HepG2 (cell line): ENCODE data around the gene PSEN1. TPM values are rescaled to one million over a fixed set of nuclear protein-coding genes. Genes with fewer than 3 reads are reported as not detected.

Experiments
- CEBPG ChIP-seq: IDR thresholded peaks from 2 replicates; pipeline ENCODE4 v1.6.1; 2016
- ETV6 ChIP-seq: sonication (generic); formaldehyde crosslinking; conservative IDR thresholded peaks from 2 replicates; pipeline ENCODE4 v1.4.0; 2020; ENCODE audit warnings: missing genetic modification reagents
- HMG20B ChIP-seq: conservative IDR thresholded peaks from 2 replicates; pipeline ENCODE4 v1.6.1; 2016; ENCODE audit warnings: missing genetic modification reagents, missing compliant biosample characterization
- MAZ ChIP-seq, 2 experiments: sonication (generic) in 1 of 2; formaldehyde crosslinking in 1 of 2; IDR thresholded peaks; 2 replicates each; pipeline versions ENCODE4 v1.5.0 to v1.6.1; 2012 to 2020; ENCODE audit warnings: low read depth in 2 of 2, mild to moderate bottlenecking in 2 of 2, borderline replicate concordance in 1 of 2, improper control_type of control experiment in 1 of 2, low read length in 1 of 2, missing genetic modification reagents in 1 of 2, moderate library complexity in 1 of 2
- NCOA5 ChIP-seq: sonication (generic); formaldehyde crosslinking; IDR thresholded peaks from 2 replicates; pipeline ENCODE4 v1.4.0; 2020; ENCODE audit warnings: missing genetic modification reagents
- NFATC3 ChIP-seq: sonication (generic); formaldehyde crosslinking; IDR thresholded peaks from 2 replicates; pipeline ENCODE4 v1.5.1; 2020; ENCODE audit warnings: mild to moderate bottlenecking, missing genetic modification reagents
- NFIC ChIP-seq: IDR thresholded peaks from 2 replicates; pipeline ENCODE4 v1.6.1; 2012; ENCODE audit warnings: mild to moderate bottlenecking, low read length, inconsistent platforms
- ZNF138 ChIP-seq: sonication (generic); formaldehyde crosslinking; IDR thresholded peaks from 2 replicates; pipeline ENCODE4 v1.5.0; 2020; ENCODE audit warnings: mild to moderate bottlenecking, low read depth, missing genetic modification reagents
- ZNF225 ChIP-seq: sonication (generic); formaldehyde crosslinking; IDR thresholded peaks from 2 replicates; pipeline ENCODE4 v1.4.0; 2020; ENCODE audit warnings: mild to moderate bottlenecking, missing genetic modification reagents
- polyA plus RNA-seq, 8 experiments: library from polyadenylated mRNA; depleted of rRNA in 3 of 8; stranded (reverse) in 7 of 8; unstranded in 1 of 8; fragments of >200 nt; fragmentation: Illumina TruSeq in 4 of 8; extraction: Trizol in 4 of 8; gene quantifications; 2 replicates each; pipeline versions ENCODE4 v1.2.1 to v1.2.3, GENCODE V29; 2011 to 2016; ENCODE audit warnings: low read depth in 4 of 8, missing spikeins in 1 of 8, mixed read lengths in 1 of 8; ENCODE audit not compliant: insufficient read depth in 1 of 8
- total RNA-seq, 5 experiments: library from RNA; depleted of rRNA; stranded (reverse); fragments of >200 nt; fragmentation: Illumina TruSeq; extraction: Trizol; gene quantifications; 2 replicates each; pipeline ENCODE4 v1.2.3, GENCODE V29; 2016; ENCODE audit warnings: low read depth in 1 of 5
- TF ChIP-seq, protein P1 (sequence below): sonication (generic); formaldehyde crosslinking; IDR thresholded peaks from 2 replicates; pipeline ENCODE4 v1.5.1; 2020; ENCODE audit warnings: mild to moderate bottlenecking, missing genetic modification reagents, moderate library complexity
- TF ChIP-seq, protein P2 (sequence below): sonication (generic); formaldehyde crosslinking; IDR thresholded peaks from 2 replicates; pipeline ENCODE4 v1.8.1; 2022; ENCODE audit warnings: mild to moderate bottlenecking, missing genetic modification reagents
- TF ChIP-seq, protein P3 (sequence below): sonication (generic); formaldehyde crosslinking; IDR thresholded peaks from 2 replicates; pipeline ENCODE4 v1.5.1; 2020; ENCODE audit warnings: missing genetic modification reagents, mild to moderate bottlenecking, borderline replicate concordance
- TF ChIP-seq, protein P4 (sequence below): sonication (generic); formaldehyde crosslinking; IDR thresholded peaks from 2 replicates; pipeline ENCODE4 v1.4.0; 2020; ENCODE audit warnings: mild to moderate bottlenecking, missing genetic modification reagents
- TF ChIP-seq, protein P5 (sequence below): sonication (generic); formaldehyde crosslinking; IDR thresholded peaks from 2 replicates; pipeline ENCODE4 v1.4.0; 2020; ENCODE audit warnings: missing genetic modification reagents, mild to moderate bottlenecking, borderline replicate concordance
- TF ChIP-seq, protein P6 (sequence below): sonication (generic); formaldehyde crosslinking; IDR thresholded peaks from 2 replicates; pipeline ENCODE4 v1.8.1; 2023; ENCODE audit warnings: mild to moderate bottlenecking, missing genetic modification reagents
- TF ChIP-seq, protein P7 (sequence below): IDR thresholded peaks from 2 replicates; pipeline ENCODE4 v1.6.1; 2016; ENCODE audit warnings: missing compliant biosample characterization, missing genetic modification reagents, borderline replicate concordance

PSEN1 gene
- total and polyA plus RNA-seq, 2 of the 13 experiments (the other 11 are each of a cell fraction or from before 2014, with no cell fraction given): 12.5 to 26.6 TPM

DNA sequence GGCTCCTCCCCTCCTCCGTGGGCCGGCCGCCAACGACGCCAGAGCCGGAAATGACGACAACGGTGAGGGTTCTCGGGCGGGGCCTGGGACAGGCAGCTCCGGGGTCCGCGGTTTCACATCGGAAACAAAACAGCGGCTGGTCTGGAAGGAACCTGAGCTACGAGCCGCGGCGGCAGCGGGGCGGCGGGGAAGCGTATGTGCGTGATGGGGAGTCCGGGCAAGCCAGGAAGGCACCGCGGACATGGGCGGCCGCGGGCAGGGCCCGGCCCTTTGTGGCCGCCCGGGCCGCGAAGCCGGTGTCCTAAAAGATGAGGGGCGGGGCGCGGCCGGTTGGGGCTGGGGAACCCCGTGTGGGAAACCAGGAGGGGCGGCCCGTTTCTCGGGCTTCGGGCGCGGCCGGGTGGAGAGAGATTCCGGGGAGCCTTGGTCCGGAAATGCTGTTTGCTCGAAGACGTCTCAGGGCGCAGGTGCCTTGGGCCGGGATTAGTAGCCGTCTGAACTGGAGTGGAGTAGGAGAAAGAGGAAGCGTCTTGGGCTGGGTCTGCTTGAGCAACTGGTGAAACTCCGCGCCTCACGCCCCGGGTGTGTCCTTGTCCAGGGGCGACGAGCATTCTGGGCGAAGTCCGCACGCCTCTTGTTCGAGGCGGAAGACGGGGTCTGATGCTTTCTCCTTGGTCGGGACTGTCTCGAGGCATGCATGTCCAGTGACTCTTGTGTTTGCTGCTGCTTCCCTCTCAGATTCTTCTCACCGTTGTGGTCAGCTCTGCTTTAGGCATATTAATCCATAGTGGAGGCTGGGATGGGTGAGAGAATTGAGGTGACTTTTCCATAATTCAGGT lies at the start of gene PSEN1 (continued):
- TF ChIP-seq, protein P1, sequence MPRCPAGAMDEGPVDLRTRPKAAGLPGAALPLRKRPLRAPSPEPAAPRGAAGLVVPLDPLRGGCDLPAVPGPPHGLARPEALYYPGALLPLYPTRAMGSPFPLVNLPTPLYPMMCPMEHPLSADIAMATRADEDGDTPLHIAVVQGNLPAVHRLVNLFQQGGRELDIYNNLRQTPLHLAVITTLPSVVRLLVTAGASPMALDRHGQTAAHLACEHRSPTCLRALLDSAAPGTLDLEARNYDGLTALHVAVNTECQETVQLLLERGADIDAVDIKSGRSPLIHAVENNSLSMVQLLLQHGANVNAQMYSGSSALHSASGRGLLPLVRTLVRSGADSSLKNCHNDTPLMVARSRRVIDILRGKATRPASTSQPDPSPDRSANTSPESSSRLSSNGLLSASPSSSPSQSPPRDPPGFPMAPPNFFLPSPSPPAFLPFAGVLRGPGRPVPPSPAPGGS: no peak
- TF ChIP-seq CEBPG (no peak), NFATC3 (CRISPR knock-in tag) (no peak), ZNF138 (CRISPR knock-in tag) (0 out of 2 replicates have a peak, but pooled peaks have one; percentile 17), NCOA5 (CRISPR knock-in tag) (no peak), ZNF225 (CRISPR knock-in tag) (no peak), HMG20B (no peak), NFIC (no peak), MAZ (IDR thresholded peaks at IDR 0.05; ENCODE audit: borderline replicate concordance, low read depth, low read length) (peak; percentile 21; the same call in 1 of the 2 replicates), MAZ (CRISPR knock-in tag; IDR thresholded peaks at IDR 0.05; ENCODE audit: low read depth) (peak; percentile 64; the same call in 1 of the 2 replicates), ETV6 (CRISPR knock-in tag) (no peak)
- TF ChIP-seq, protein P2, sequence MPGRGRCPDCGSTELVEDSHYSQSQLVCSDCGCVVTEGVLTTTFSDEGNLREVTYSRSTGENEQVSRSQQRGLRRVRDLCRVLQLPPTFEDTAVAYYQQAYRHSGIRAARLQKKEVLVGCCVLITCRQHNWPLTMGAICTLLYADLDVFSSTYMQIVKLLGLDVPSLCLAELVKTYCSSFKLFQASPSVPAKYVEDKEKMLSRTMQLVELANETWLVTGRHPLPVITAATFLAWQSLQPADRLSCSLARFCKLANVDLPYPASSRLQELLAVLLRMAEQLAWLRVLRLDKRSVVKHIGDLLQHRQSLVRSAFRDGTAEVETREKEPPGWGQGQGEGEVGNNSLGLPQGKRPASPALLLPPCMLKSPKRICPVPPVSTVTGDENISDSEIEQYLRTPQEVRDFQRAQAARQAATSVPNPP (CRISPR knock-in tag): no peak
- TF ChIP-seq, protein P3, sequence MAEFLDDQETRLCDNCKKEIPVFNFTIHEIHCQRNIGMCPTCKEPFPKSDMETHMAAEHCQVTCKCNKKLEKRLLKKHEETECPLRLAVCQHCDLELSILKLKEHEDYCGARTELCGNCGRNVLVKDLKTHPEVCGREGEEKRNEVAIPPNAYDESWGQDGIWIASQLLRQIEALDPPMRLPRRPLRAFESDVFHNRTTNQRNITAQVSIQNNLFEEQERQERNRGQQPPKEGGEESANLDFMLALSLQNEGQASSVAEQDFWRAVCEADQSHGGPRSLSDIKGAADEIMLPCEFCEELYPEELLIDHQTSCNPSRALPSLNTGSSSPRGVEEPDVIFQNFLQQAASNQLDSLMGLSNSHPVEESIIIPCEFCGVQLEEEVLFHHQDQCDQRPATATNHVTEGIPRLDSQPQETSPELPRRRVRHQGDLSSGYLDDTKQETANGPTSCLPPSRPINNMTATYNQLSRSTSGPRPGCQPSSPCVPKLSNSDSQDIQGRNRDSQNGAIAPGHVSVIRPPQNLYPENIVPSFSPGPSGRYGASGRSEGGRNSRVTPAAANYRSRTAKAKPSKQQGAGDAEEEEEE (CRISPR knock-in tag): no peak
- TF ChIP-seq, protein P4, sequence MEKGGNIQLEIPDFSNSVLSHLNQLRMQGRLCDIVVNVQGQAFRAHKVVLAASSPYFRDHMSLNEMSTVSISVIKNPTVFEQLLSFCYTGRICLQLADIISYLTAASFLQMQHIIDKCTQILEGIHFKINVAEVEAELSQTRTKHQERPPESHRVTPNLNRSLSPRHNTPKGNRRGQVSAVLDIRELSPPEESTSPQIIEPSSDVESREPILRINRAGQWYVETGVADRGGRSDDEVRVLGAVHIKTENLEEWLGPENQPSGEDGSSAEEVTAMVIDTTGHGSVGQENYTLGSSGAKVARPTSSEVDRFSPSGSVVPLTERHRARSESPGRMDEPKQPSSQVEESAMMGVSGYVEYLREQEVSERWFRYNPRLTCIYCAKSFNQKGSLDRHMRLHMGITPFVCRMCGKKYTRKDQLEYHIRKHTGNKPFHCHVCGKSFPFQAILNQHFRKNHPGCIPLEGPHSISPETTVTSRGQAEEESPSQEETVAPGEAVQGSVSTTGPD (CRISPR knock-in tag): no peak
- TF ChIP-seq, protein P5, sequence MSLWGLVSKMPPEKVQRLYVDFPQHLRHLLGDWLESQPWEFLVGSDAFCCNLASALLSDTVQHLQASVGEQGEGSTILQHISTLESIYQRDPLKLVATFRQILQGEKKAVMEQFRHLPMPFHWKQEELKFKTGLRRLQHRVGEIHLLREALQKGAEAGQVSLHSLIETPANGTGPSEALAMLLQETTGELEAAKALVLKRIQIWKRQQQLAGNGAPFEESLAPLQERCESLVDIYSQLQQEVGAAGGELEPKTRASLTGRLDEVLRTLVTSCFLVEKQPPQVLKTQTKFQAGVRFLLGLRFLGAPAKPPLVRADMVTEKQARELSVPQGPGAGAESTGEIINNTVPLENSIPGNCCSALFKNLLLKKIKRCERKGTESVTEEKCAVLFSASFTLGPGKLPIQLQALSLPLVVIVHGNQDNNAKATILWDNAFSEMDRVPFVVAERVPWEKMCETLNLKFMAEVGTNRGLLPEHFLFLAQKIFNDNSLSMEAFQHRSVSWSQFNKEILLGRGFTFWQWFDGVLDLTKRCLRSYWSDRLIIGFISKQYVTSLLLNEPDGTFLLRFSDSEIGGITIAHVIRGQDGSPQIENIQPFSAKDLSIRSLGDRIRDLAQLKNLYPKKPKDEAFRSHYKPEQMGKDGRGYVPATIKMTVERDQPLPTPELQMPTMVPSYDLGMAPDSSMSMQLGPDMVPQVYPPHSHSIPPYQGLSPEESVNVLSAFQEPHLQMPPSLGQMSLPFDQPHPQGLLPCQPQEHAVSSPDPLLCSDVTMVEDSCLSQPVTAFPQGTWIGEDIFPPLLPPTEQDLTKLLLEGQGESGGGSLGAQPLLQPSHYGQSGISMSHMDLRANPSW (CRISPR knock-in tag): no peak
- TF ChIP-seq, protein P6, sequence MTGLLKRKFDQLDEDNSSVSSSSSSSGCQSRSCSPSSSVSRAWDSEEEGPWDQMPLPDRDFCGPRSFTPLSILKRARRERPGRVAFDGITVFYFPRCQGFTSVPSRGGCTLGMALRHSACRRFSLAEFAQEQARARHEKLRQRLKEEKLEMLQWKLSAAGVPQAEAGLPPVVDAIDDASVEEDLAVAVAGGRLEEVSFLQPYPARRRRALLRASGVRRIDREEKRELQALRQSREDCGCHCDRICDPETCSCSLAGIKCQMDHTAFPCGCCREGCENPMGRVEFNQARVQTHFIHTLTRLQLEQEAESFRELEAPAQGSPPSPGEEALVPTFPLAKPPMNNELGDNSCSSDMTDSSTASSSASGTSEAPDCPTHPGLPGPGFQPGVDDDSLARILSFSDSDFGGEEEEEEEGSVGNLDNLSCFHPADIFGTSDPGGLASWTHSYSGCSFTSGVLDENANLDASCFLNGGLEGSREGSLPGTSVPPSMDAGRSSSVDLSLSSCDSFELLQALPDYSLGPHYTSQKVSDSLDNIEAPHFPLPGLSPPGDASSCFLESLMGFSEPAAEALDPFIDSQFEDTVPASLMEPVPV (CRISPR knock-in tag): peak; percentile 52; the same call in 1 of the 2 replicates
- TF ChIP-seq, protein P7, sequence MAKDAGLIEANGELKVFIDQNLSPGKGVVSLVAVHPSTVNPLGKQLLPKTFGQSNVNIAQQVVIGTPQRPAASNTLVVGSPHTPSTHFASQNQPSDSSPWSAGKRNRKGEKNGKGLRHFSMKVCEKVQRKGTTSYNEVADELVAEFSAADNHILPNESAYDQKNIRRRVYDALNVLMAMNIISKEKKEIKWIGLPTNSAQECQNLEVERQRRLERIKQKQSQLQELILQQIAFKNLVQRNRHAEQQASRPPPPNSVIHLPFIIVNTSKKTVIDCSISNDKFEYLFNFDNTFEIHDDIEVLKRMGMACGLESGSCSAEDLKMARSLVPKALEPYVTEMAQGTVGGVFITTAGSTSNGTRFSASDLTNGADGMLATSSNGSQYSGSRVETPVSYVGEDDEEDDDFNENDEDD (CRISPR knock-in tag): no peak
